Upper lobe of left lung (tissue), 6 donors: ENCODE measurements around the gene FAM228B. TPM values are rescaled to one million over a fixed set of nuclear protein-coding genes. Genes with fewer than 3 reads are reported as not detected.

Experiments
- ATAC-seq, 2 donors: fragments of 200-7000 bp; cut with Tn5 transposase; one replicate each; pipeline ENCODE4 v1.9.1; 2022; ENCODE audit warnings: mild to moderate bottlenecking in 2 of 2, moderate library complexity in 2 of 2; ENCODE audit not compliant: low FRiP score in 2 of 2
- DNase-seq, 2 donors: peaks; one replicate each; pipeline ENCODE4 v3.0.0-alpha.2; 2019 to 2020
- H3K27ac ChIP-seq, 4 donors: fragments of 200-600 bp; sonication (generic); one replicate each; pipeline ENCODE4 v1.5.1; 2016 to 2019
- H3K27me3 ChIP-seq, 4 donors: fragments of 200-600 bp; sonication (generic); one replicate each; pipeline ENCODE4 v1.5.1; 2017 to 2019
- H3K36me3 ChIP-seq, 4 donors: fragments of 200-600 bp; sonication (generic); one replicate each; pipeline ENCODE4 v1.5.1; 2016 to 2019
- H3K4me1 ChIP-seq, 4 donors: fragments of 200-600 bp; sonication (generic); one replicate each; pipeline ENCODE4 v1.5.1; 2018 to 2019
- H3K4me3 ChIP-seq, 4 donors: fragments of 200-600 bp; sonication (generic); one replicate each; pipeline ENCODE4 v1.5.1; 2017 to 2019; ENCODE audit warnings: mild to moderate bottlenecking in 2 of 4, moderate library complexity in 1 of 4
- H3K9me3 ChIP-seq, 4 donors: fragments of 200-600 bp; sonication (generic); one replicate each; pipeline ENCODE4 v1.5.1; 2018 to 2019
- EP300 ChIP-seq, 4 donors: sonication (generic); formaldehyde crosslinking; IDR thresholded peaks; one replicate each; pipeline ENCODE4 v1.5.1; 2017; ENCODE audit warnings: antibody characterized with exemption in 4 of 4, control low read depth in 2 of 4
- POLR2A ChIP-seq, 4 donors: fragments of 450-650 bp; IDR thresholded peaks; one replicate each; pipeline ENCODE4 v1.5.1; 2016 to 2017; ENCODE audit warnings: antibody characterized with exemption in 4 of 4, mild to moderate bottlenecking in 2 of 4
- POLR2AphosphoS5 ChIP-seq, 2 donors: sonication (generic); formaldehyde crosslinking; IDR thresholded peaks; one replicate each; pipeline ENCODE4 v1.5.1; 2017; ENCODE audit warnings: antibody characterized with exemption in 2 of 2
- WGBS, 2 donors: methylation state at CpG; one replicate each; pipeline ENCODE4 v1.1.5; 2017 to 2018; 5-methylcytosine and 5-hydroxymethylcytosine counted together
- total RNA-seq, 6 donors: library from RNA; depleted of rRNA in 4 of 6; stranded (reverse); fragments of >200 nt in 4 of 6; gene quantifications; one replicate each; pipeline versions ENCODE4 v1.1.0 to v1.2.1, GENCODE V29; 2016 to 2021
- TF ChIP-seq, protein P1 (sequence below), 6 experiments: fragments of 450-650 bp in 4 of 6; fragments of 200-600 bp in 2 of 6; sonication (generic) in 2 of 6; IDR thresholded peaks; one replicate each; pipeline ENCODE4 v1.5.1; 2016 to 2019; ENCODE audit warnings: antibody characterized with exemption in 6 of 6
- donor health status: DM: no; HTN: no; CAD: no; lungs with moderate emphysema.
- donor health status: DM: no; HTN: yes; CAD: no; lungs with severe emphysema.

The FAM228B gene
- 10 to 100 TPM; 15.5 to 28.3 (median 22.8) TPM for total RNA-seq

DNA sequence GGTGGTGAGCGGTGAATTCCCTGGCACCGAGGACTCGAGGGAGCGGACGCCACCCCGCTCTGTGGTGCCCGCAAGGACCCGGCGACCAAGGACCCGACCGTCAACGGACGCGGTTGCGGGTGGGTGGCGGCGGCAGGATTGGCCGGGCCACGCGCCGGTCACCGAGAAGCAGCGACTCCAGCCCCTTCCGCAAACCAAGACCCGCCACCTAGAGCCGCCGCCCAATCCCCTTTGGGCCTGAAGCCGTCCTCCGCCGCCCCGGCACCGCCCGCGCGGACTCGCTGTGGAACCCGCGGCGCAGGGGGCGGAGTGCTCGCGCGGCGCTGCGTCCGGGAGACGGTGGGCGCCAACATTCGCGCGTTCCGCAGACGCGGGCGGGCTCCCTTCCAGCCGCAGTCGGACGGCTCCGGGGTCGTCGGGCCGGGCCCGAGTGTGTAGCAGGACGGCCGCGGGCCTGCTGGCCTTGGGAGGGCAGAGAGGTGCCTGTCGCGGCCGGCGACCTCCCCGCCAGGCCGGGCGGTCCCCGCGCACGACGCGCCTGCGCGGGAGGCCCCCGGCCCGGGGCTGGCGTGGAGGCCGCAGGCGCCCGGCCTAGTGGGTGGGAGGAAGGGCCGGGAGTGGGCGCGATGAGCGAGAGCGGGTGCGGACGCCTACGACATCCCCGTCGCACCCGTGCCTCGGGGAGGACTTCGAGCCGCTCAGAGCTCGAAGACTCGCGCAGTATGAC, at the start of gene FAM228B, which contains the start of gene PFN4:
Gene FAM228B, plus strand, starts transcription at position 275 of the 727 bp plus-strand sequence. CDS start 893 bp downstream, outside the sequence.
Gene PFN4, minus strand, starts transcription at position 140 of the 727 bp plus-strand sequence. CDS start 799 bp downstream, outside the sequence.
- TF ChIP-seq POLR2AphosphoS5 (IDR thresholded peaks at IDR 0.05) = peak; percentile 79 to 85
- no peak for TF ChIP-seq EP300 (IDR thresholded peaks at IDR 0.05)
- TF ChIP-seq, protein P1, sequence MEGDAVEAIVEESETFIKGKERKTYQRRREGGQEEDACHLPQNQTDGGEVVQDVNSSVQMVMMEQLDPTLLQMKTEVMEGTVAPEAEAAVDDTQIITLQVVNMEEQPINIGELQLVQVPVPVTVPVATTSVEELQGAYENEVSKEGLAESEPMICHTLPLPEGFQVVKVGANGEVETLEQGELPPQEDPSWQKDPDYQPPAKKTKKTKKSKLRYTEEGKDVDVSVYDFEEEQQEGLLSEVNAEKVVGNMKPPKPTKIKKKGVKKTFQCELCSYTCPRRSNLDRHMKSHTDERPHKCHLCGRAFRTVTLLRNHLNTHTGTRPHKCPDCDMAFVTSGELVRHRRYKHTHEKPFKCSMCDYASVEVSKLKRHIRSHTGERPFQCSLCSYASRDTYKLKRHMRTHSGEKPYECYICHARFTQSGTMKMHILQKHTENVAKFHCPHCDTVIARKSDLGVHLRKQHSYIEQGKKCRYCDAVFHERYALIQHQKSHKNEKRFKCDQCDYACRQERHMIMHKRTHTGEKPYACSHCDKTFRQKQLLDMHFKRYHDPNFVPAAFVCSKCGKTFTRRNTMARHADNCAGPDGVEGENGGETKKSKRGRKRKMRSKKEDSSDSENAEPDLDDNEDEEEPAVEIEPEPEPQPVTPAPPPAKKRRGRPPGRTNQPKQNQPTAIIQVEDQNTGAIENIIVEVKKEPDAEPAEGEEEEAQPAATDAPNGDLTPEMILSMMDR (IDR thresholded peaks at IDR 0.05) = peak in 2 of 6 experiments; percentile 13 to 36
- TF ChIP-seq POLR2A (IDR thresholded peaks at IDR 0.05) = peak in 3 of 4 donors; percentile 60 to 93 (median 87)
- ATAC-seq (peak; percentile 96 to 98), DNase-seq (peak; percentile 94 to 97)
- Histone ChIP-seq H3K27ac (peak within 1 kb of the TSS; percentile 89 to 94 (median 90)), H3K36me3 (no peaks in the 10 kb centered on the region), H3K4me3 (peak within 1 kb of the TSS; percentile 53 to 80 (median 69)), H3K27me3 (no peaks in the 10 kb centered on the region), H3K4me1 (peaks cover 10 to 15% (median 12%) of the 10 kb centered on the region in 4 donors), H3K9me3 (no peaks in the 10 kb centered on the region)
- 0% methylated on average over 7 to 17 of the region's 103 CpGs for WGBS, 2 donors

DNA sequence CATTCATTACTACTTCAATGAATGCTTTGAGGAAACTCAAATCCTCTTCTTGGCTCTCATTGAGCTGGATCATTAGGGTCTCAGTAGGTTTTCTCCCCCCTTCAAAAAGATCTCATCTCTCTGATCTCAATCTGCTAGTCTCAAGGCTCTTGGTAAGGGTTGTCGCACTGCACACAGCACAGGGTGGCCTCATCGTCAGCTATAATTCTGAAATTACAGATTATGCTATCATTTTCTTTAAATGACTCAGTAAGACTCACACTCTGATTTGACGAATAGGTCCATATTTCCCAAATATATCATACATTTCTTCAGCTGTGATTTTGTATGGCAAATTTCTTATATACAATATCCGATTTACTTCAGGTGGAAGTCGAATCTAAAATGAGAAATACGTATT, 49.5 kb upstream of the FAM228B start:
- H3K36me3 ChIP-seq = peaks cover 5 to 48% (median 23%) of the 10 kb centered on the region in 4 donors
- no peak overlapping the region for H3K4me3 ChIP-seq
- 90 to 94% methylated on average over 6 of the region's 6 CpGs for WGBS, 2 donors
- H3K27me3 ChIP-seq = no peaks in the 10 kb centered on the region
- TF ChIP-seq POLR2AphosphoS5 (IDR thresholded peaks at IDR 0.05) = no peak
- TF ChIP-seq EP300 (IDR thresholded peaks at IDR 0.05) = no peak
- TF ChIP-seq, protein P1 (IDR thresholded peaks at IDR 0.05) = no peak
- TF ChIP-seq POLR2A (IDR thresholded peaks at IDR 0.05) = no peak
- H3K27ac ChIP-seq = no peak overlapping the region
- H3K4me1 ChIP-seq = peaks cover 16 to 34% (median 18%) of the 10 kb centered on the region in 4 donors
- DNase-seq (no peak), ATAC-seq (no peak)
- H3K9me3 ChIP-seq = no peaks in the 10 kb centered on the region

DNA sequence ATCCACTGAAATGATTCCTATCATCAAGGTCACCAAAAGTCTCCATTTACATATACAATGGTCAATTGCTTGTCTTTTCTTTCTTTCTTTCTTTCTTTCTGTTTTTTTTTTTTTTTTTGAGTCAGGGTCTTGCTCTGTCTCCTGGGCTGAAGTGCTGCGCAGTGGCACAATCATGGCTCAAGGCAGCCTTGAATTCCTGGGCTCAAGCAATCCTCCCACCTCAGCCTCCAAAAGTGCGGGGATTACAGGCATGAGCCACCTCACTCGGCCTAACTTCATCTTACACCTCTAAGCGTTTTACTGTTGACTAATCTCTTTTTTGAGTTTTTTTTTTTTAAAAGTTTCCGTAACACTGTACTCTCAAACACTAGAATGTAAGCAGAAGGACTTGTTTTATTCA, 48.0 kb upstream of the FAM228B start:
- Histone ChIP-seq H3K27ac (peak overlapping the region; percentile 90 to 97 (median 94)), H3K36me3 (peaks cover 6 to 42% (median 20%) of the 10 kb centered on the region in 4 donors)

DNA sequence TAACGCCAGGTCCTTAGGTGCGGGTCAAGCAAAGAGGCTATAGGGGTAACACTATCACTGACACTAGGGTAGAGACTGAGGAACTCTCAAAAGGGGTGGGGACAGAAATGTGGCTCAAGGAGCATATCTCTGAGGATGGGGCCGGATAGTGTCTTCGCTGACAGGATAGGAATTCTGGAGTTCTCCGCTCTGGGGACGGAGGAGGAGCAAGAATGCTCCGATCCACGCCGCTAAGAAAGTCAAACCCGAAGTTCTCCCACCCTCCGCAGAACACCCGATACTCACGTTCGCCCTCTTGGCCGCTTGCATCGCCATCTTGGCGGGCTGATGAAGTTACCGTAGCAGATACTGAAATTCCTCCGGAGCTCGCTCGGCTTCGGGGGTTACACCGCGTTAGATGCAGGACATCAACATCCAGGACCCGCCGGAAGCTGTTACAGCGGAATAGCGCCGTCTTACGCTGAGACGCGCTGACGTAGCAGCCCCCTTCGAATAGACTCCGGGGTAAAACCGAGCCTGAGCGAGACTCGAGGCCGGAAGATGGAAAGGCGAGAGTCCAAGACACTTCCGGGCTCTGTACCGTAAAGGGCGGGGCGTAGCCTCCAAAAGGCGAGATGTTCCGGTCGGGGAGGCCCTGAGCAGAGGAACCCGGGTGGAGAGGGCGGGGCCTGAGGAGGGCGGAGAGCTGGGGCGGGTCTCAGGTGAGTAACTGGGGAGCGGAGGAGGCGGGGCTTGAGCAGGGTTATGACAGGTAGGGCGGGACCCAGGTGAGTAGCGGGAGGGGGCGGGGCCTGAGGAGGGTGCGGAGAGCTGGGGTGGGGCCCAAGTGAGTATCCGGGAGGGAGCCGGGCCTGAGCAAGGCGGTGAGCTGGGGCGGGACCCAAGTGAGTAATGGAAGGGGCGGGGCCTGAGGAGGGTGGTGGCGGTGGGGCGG, 47.1 kb upstream of the FAM228B start, which contains the start of gene SF3B6:
Gene SF3B6, minus strand, starts transcription at position 412 of the 934 bp plus-strand sequence. Its CDS starts 97 bp downstream, at position 315.
- H3K36me3 ChIP-seq = peaks cover 12 to 39% (median 17%) of the 10 kb centered on the region in 4 donors
- H3K9me3 ChIP-seq = no peaks in the 10 kb centered on the region
- H3K27me3 ChIP-seq = no peaks in the 10 kb centered on the region
- peak within 1 kb of the TSS; percentile 90 to 97 (median 94) for H3K27ac ChIP-seq
- peak within 1 kb of the TSS; percentile 59 to 86 (median 64) for H3K4me3 ChIP-seq
- 0 to 1% methylated on average over 36 to 64 of the region's 64 CpGs for WGBS, 2 donors
- peak; percentile 98 to 100 for DNase-seq
- peaks cover 16 to 37% (median 21%) of the 10 kb centered on the region in 4 donors for H3K4me1 ChIP-seq
- TF ChIP-seq, protein P1 (IDR thresholded peaks at IDR 0.05) = peak in 1 of 6 experiments; percentile 10
- TF ChIP-seq EP300 (IDR thresholded peaks at IDR 0.05) (peak in 1 of 4 donors; percentile 4), POLR2AphosphoS5 (IDR thresholded peaks at IDR 0.05) (peak; percentile 92 to 93), POLR2A (IDR thresholded peaks at IDR 0.05) (peak in 2 of 4 donors; percentile 67 to 82)
- ATAC-seq = peak; percentile 96 to 98

More for the DNA sequence above, 48.0 kb upstream of the FAM228B start:
- Histone ChIP-seq H3K4me3 (peak overlapping the region in 3 of 4 donors; percentile 59 to 86 (median 61)), H3K27me3 (no peaks in the 10 kb centered on the region), H3K4me1 (peaks cover 16 to 34% (median 18%) of the 10 kb centered on the region in 4 donors), H3K9me3 (no peaks in the 10 kb centered on the region)
- 56 to 61% methylated on average over 5 of the region's 5 CpGs for WGBS, 2 donors
- ATAC-seq (no peak), DNase-seq (no peak)
- TF ChIP-seq EP300 (IDR thresholded peaks at IDR 0.05) (no peak), POLR2A (IDR thresholded peaks at IDR 0.05) (no peak), POLR2AphosphoS5 (IDR thresholded peaks at IDR 0.05) (no peak)
- TF ChIP-seq, protein P1 (IDR thresholded peaks at IDR 0.05) = no peak
